IMR-90 (cell line): ENCODE data around the gene FAM209B. TPM values are rescaled to one million over a fixed set of nuclear protein-coding genes. Genes with fewer than 3 reads are reported as not detected.

Experiments used
- ATAC-seq: fragments of 200-7000 bp; cut with Tn5 transposase; 2 replicates; pipeline ENCODE4 v1.9.1; 2020; ENCODE audit warnings: low read depth, mild to moderate bottlenecking, moderate library complexity
- BruUV-seq: library from RNA; stranded (reverse); fragments of 400-500 nt; replicated peaks from 2 replicates; lab custom pipeline; 2021; lab: Mats Ljungman, UMichigan
- CTCF ChIA-PET: fragments of 300-600 bp; formaldehyde crosslinking; extraction: SDS; loops from one replicate; lab custom pipeline; 2021; ENCODE audit warnings: antibody characterized with exemption; lab: Yijun Ruan, JAX
- POLR2A ChIA-PET: fragments of 300-600 bp; sonication (Branson Sonifier 250); formaldehyde crosslinking; loops from one replicate; lab custom pipeline; 2022; ENCODE audit warnings: antibody characterized with exemption; ENCODE audit not compliant: unreplicated experiment; lab: Charles Lee
- DNase-seq: peaks from one replicate; pipeline ENCODE4 v3.0.0; 2013
- H2AFZ ChIP-seq: replicated peaks from 2 replicates; pipeline ENCODE3; 2013; ENCODE audit warnings: low read length, mild to moderate bottlenecking; ENCODE audit not compliant: poor library complexity
- H2AK5ac ChIP-seq: 2 replicates; pipeline ENCODE4 v1.6.1; 2013; ENCODE audit warnings: low read depth, low read length, inconsistent platforms
- H2AK9ac ChIP-seq: replicated peaks from 2 replicates; pipeline ENCODE3; 2013; ENCODE audit warnings: mild to moderate bottlenecking, low read depth, low read length, moderate library complexity; ENCODE audit not compliant: poor library complexity
- H2BK120ac ChIP-seq: 2 replicates; pipeline ENCODE4 v1.6.1; 2013; ENCODE audit warnings: low read depth, low read length, inconsistent platforms
- H2BK15ac ChIP-seq: 3 replicates; pipeline ENCODE4 v1.6.1; 2013; ENCODE audit warnings: low read depth, low read length, inconsistent platforms
- H2BK20ac ChIP-seq: 2 replicates; pipeline ENCODE4 v1.6.1; 2013; ENCODE audit warnings: low read depth, mild to moderate bottlenecking, inconsistent platforms, low read length, moderate library complexity
- H2BK5ac ChIP-seq: 2 replicates; pipeline ENCODE4 v1.6.1; 2013; ENCODE audit warnings: mild to moderate bottlenecking, low read depth, low read length, inconsistent platforms; ENCODE audit not compliant: poor library complexity, severe bottlenecking
- H3K14ac ChIP-seq: replicated peaks from 2 replicates; pipeline ENCODE4 v1.6.1; 2013; ENCODE audit warnings: low read depth, low read length, inconsistent platforms
- H3K18ac ChIP-seq: 2 replicates; pipeline ENCODE4 v1.6.1; 2013; ENCODE audit warnings: low read depth, low read length, control low read depth
- H3K23ac ChIP-seq: 2 replicates; pipeline ENCODE4 v1.6.1; 2013; ENCODE audit warnings: low read depth, low read length, inconsistent platforms
- H3K27ac ChIP-seq: 2 replicates; pipeline ENCODE4 v1.5.1; 2013; ENCODE audit warnings: mild to moderate bottlenecking, control low read depth, low read length; ENCODE audit not compliant: insufficient read depth
- H3K27me3 ChIP-seq: 2 replicates; pipeline ENCODE4 v1.6.1; 2013; ENCODE audit warnings: low read length; ENCODE audit not compliant: control insufficient read depth, insufficient read depth
- H3K36me3 ChIP-seq: 2 replicates; pipeline ENCODE4 v1.6.1; 2013; ENCODE audit warnings: low read length, mixed read lengths; ENCODE audit not compliant: control insufficient read depth, insufficient read depth
- H3K4ac ChIP-seq: 2 replicates; pipeline ENCODE4 v1.6.1; 2013; ENCODE audit warnings: low read depth, low read length, inconsistent platforms
- H3K4me1 ChIP-seq: 2 replicates; pipeline ENCODE4 v1.6.1; 2013; ENCODE audit warnings: low read length, mixed read lengths; ENCODE audit not compliant: control insufficient read depth, insufficient read depth
- H3K4me2 ChIP-seq: 2 replicates; pipeline ENCODE4 v1.6.1; 2013; ENCODE audit warnings: low read depth, mild to moderate bottlenecking, control low read depth, low read length, moderate library complexity
- H3K4me3 ChIP-seq: 2 replicates; pipeline ENCODE4 v1.5.1; 2013; ENCODE audit warnings: low read depth, mild to moderate bottlenecking, control low read depth, low read length, moderate library complexity; ENCODE audit not compliant: insufficient read depth
- H3K56ac ChIP-seq: 2 replicates; pipeline ENCODE4 v1.6.1; 2013; ENCODE audit warnings: low read length, inconsistent platforms; ENCODE audit not compliant: insufficient read depth; ENCODE audit errors: extremely low read depth
- H3K79me1 ChIP-seq, 2 experiments: 2 replicates each; pipeline ENCODE4 v1.6.1; 2013; ENCODE audit warnings: low read length in 2 of 2, inconsistent platforms in 1 of 2, low read depth in 1 of 2
- H3K9ac ChIP-seq: 2 replicates; pipeline ENCODE4 v1.6.1; 2013; ENCODE audit warnings: low read depth, low read length, control low read depth
- H3K9me1 ChIP-seq: 2 replicates; pipeline ENCODE4 v1.6.1; 2013; ENCODE audit warnings: low read length, inconsistent platforms; ENCODE audit not compliant: insufficient read depth
- H3K9me3 ChIP-seq: 2 replicates; pipeline ENCODE4 v1.6.1; 2013; ENCODE audit warnings: low read length; ENCODE audit not compliant: control insufficient read depth, insufficient read depth
- H4K20me1 ChIP-seq: 2 replicates; pipeline ENCODE4 v1.6.1; 2013; ENCODE audit warnings: low read length, inconsistent platforms; ENCODE audit not compliant: insufficient read depth
- H4K5ac ChIP-seq: 2 replicates; pipeline ENCODE4 v1.6.1; 2013; ENCODE audit warnings: mild to moderate bottlenecking, low read depth, low read length, control low read depth
- H4K8ac ChIP-seq, 2 experiments: 2 replicates each; pipeline ENCODE4 v1.6.1; 2013; ENCODE audit warnings: low read depth in 2 of 2, low read length in 2 of 2, control low read depth in 1 of 2, inconsistent platforms in 1 of 2
- H4K91ac ChIP-seq: 2 replicates; pipeline ENCODE4 v1.6.1; 2013; ENCODE audit warnings: low read depth, low read length, inconsistent platforms; ENCODE audit not compliant: insufficient read depth
- CEBPB ChIP-seq: IDR thresholded peaks from 2 replicates; pipeline ENCODE4 v1.6.1; 2012; ENCODE audit warnings: low read depth, low read length, improper control_type of control experiment
- FOS ChIP-seq: fragments of 150-350 bp; IDR thresholded peaks from 2 replicates; pipeline ENCODE4 v1.6.1; 2016; ENCODE audit warnings: low read depth, low read length
- MAZ ChIP-seq: IDR thresholded peaks from 2 replicates; pipeline ENCODE4 v1.6.1; 2012; ENCODE audit warnings: low read depth, mild to moderate bottlenecking, low read length, improper control_type of control experiment, moderate library complexity, borderline replicate concordance
- POLR2A ChIP-seq: IDR thresholded peaks from 2 replicates; pipeline ENCODE4 v1.6.1; 2012; ENCODE audit warnings: mild to moderate bottlenecking, low read depth, low read length
- RAD21 ChIP-seq: IDR thresholded peaks from 2 replicates; pipeline ENCODE4 v1.6.1; 2012; ENCODE audit warnings: low read length, improper control_type of control experiment
- RFX5 ChIP-seq: IDR thresholded peaks from 2 replicates; pipeline ENCODE4 v1.8.0; 2012; ENCODE audit warnings: low read depth, mild to moderate bottlenecking, low read length, moderate library complexity
- SMC3 ChIP-seq: fragments of 150-350 bp; IDR thresholded peaks from 2 replicates; pipeline ENCODE4 v1.6.1; 2016; ENCODE audit warnings: low read depth, mild to moderate bottlenecking, antibody characterized with exemption, low read length, moderate library complexity
- WGBS, 2 experiments: methylation state at CpG; one replicate each; pipeline versions ENCODE4 v1.1.5 to v1.1.7; 2013; ENCODE audit warnings: missing lambda C conversion rate in 2 of 2; ENCODE audit not compliant: insufficient read length in 1 of 2; ENCODE audit errors: extremely low coverage in 2 of 2; 5-methylcytosine and 5-hydroxymethylcytosine counted together
- dilution Hi-C: fragments of 300-500 bp; cut with HindIII; formaldehyde crosslinking; loops from one replicate; pipeline ENCODE4 v1.14.3; 2018; ENCODE audit warnings: low sequenced_read_pairs; ENCODE audit not compliant: unreplicated experiment
- in situ Hi-C: fragments of 300-500 bp; cut with MboI; formaldehyde crosslinking; loops from 3 replicates; pipeline ENCODE4 v1.14.3; 2019; ENCODE audit warnings: low sequenced_read_pairs, inconsistent platforms, mixed read lengths
- intact Hi-C: fragments of 100-400 bp; cut with micrococcal nuclease; formaldehyde crosslinking; loops from 2 replicates; pipeline ENCODE4 v1.10.0; 2022
- polyA plus RNA-seq, 3 experiments: library from polyadenylated mRNA; depleted of rRNA; stranded (reverse); fragments of >200 nt; gene quantifications; 2 replicates each; pipeline ENCODE4 v1.2.3, GENCODE V29; 2012; ENCODE audit warnings: low replicate concordance in 1 of 3
- total RNA-seq: library from RNA; depleted of rRNA; stranded (reverse); fragments of >200 nt; gene quantifications from 2 replicates; pipeline ENCODE4 v1.2.3, GENCODE V29; 2012
- TF ChIP-seq, protein P1 (sequence below): fragments of 150-350 bp; IDR thresholded peaks from 2 replicates; pipeline ENCODE4 v1.6.1; 2017; ENCODE audit warnings: mild to moderate bottlenecking, antibody characterized with exemption, low read length, low read depth

Gene FAM209B
- total and polyA plus RNA-seq, 2 of the 4 experiments (the other 2 are of a cell fraction), result 0.24 TPM; not detected in 1

DNA sequence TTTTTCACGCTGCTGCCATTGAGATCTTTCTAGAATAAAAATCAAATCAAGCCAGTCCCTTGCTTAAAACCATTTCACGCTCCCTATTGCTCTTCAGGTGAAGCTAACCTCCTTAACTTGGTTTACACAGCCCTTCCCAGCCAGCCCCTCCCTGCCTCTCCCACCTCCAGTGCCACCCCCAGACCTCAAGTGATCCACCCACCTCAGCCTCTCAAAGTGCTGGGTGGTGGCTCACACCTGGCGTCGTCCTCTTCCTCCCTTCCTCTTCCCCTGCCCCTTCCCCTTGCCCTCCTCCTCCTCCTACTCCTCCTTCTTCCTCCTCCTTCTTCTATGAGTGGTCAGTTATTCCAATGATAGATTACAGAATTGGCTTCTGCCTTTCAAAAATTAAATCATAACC lies 42.9 kb downstream of the FAM209B start:
- no peaks in the 10 kb centered on the region for H4K20me1 ChIP-seq
- TF ChIP-seq MAZ (no peak), RFX5 (no peak), RAD21 (no peak), SMC3 (no peak), FOS (no peak), POLR2A (no peak), CEBPB (no peak)
- TF ChIP-seq, protein P1, sequence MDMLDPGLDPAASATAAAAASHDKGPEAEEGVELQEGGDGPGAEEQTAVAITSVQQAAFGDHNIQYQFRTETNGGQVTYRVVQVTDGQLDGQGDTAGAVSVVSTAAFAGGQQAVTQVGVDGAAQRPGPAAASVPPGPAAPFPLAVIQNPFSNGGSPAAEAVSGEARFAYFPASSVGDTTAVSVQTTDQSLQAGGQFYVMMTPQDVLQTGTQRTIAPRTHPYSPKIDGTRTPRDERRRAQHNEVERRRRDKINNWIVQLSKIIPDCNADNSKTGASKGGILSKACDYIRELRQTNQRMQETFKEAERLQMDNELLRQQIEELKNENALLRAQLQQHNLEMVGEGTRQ, result no peak
- DNase-seq, result no peak
- H3K9me3 ChIP-seq, result no peaks in the 10 kb centered on the region
- no peak overlapping the region for H2AFZ ChIP-seq
- H3K4me3 ChIP-seq, result no peak overlapping the region
- WGBS, 2 experiments, result 72% methylated on average over 2 of the region's 4 CpGs; no CpG with 5 or more reads in 1 of the 2 experiments
- dilution Hi-C loops (no loop called here), intact Hi-C loops (loop anchor here (5.0 kb wide), 1 partner anchor 329 kb away; the partner anchor contains the start of gene MC3R), in situ Hi-C loops (no loop called here)
- POLR2A ChIA-PET, result no interaction called here
- no peak overlapping the region for H3K27ac ChIP-seq
- H3K18ac ChIP-seq, result no peak overlapping the region
- H2AK9ac ChIP-seq, result no peak overlapping the region
- no peak overlapping the region for H3K23ac ChIP-seq
- H3K27me3 ChIP-seq, result peaks cover 17% of the 10 kb centered on the region
- no peaks in the 10 kb centered on the region for H3K36me3 ChIP-seq
- H2BK20ac ChIP-seq, result no peak overlapping the region
- H3K9ac ChIP-seq, result no peak overlapping the region
- no peak overlapping the region for H2BK5ac ChIP-seq
- no peaks in the 10 kb centered on the region for H3K4me1 ChIP-seq
- H3K4me2 ChIP-seq, result no peak overlapping the region
- no peak overlapping the region for H3K56ac ChIP-seq
- H2BK120ac ChIP-seq, result no peak overlapping the region
- H4K8ac ChIP-seq, result no peak overlapping the region
- no peak overlapping the region for H4K91ac ChIP-seq
- no peak overlapping the region for H4K5ac ChIP-seq
- CTCF ChIA-PET, result interaction anchor here (3.6 kb wide), 1 partner anchor 25 kb away, joined by 16 read pairs; no protein-coding TSS in a partner anchor
- no peak for ATAC-seq
- H3K79me1 ChIP-seq, result no peaks in the 10 kb centered on the region
- H3K4ac ChIP-seq, result no peak overlapping the region
- no peak overlapping the region for H3K14ac ChIP-seq
- H3K9me1 ChIP-seq, result no peaks in the 10 kb centered on the region
- H2AK5ac ChIP-seq, result no peak overlapping the region
- no TSS peak for BruUV-seq
- no peak overlapping the region for H2BK15ac ChIP-seq
